H1 (cell line): ENCODE measurements around the gene CDX4. TPM values are rescaled to one million over a fixed set of nuclear protein-coding genes. Genes with fewer than 3 reads are reported as not detected.
"Not testable (repeated sequence)": the region's sequence is repeated elsewhere in the genome, so short reads cannot be mapped to it uniquely, and the experiment has no call there.

ENCODE experiments used
- CTCF ChIA-PET: fragments of 300-600 bp; sonication (Branson Sonifier 250); formaldehyde crosslinking; loops from one replicate; lab custom pipeline; 2021; ENCODE audit not compliant: partially characterized antibody; lab: Charles Lee
- POLR2A ChIA-PET: fragments of 300-600 bp; sonication (Branson Sonifier 250); formaldehyde crosslinking; loops from one replicate; lab custom pipeline; 2021; ENCODE audit warnings: inconsistent platforms; ENCODE audit not compliant: partially characterized antibody; lab: Charles Lee
- DNase-seq, 2 experiments: peaks; one replicate each; pipeline versions ENCODE4 v3.0.0 to v3.0.0-alpha.2; 2010 to 2022; ENCODE audit warnings: low spot score in 2 of 2, low read depth in 1 of 2, mixed read lengths in 1 of 2
- FAIRE-seq: peaks from 2 replicates; lab custom pipeline; 2011; peaks lifted over from hg19 to GRCh38; lab: Jason Lieb, UNC
- H2AFZ ChIP-seq: 2 replicates; pipeline ENCODE4 v1.8.1; 2012; ENCODE audit warnings: low read length, inconsistent platforms
- H2AK5ac ChIP-seq: 2 replicates; pipeline ENCODE4 v1.6.1; 2013; ENCODE audit warnings: low read depth, low read length
- H2BK120ac ChIP-seq: replicated peaks from 2 replicates; pipeline ENCODE3; 2013; ENCODE audit warnings: low read depth, low read length, inconsistent platforms
- H2BK12ac ChIP-seq: 2 replicates; pipeline ENCODE4 v1.6.1; 2013; ENCODE audit warnings: low read depth, low read length
- H2BK15ac ChIP-seq: 2 replicates; pipeline ENCODE4 v1.6.1; 2013; ENCODE audit warnings: low read length
- H2BK20ac ChIP-seq: 2 replicates; pipeline ENCODE4 v1.6.1; 2013; ENCODE audit warnings: low read length
- H2BK5ac ChIP-seq: 2 replicates; pipeline ENCODE4 v1.6.1; 2013; ENCODE audit warnings: low read depth, low read length
- H3K14ac ChIP-seq: 2 replicates; pipeline ENCODE4 v1.6.1; 2013; ENCODE audit warnings: inconsistent platforms; ENCODE audit not compliant: insufficient read length
- H3K18ac ChIP-seq: 2 replicates; pipeline ENCODE4 v1.6.1; 2013; ENCODE audit warnings: low read length; ENCODE audit errors: extremely low read depth
- H3K23ac ChIP-seq: 2 replicates; pipeline ENCODE4 v1.6.1; 2013; ENCODE audit warnings: inconsistent platforms; ENCODE audit not compliant: insufficient read length
- H3K23me2 ChIP-seq: 2 replicates; pipeline ENCODE4 v1.6.1; 2013; ENCODE audit warnings: low read depth, low read length
- H3K27ac ChIP-seq: 2 replicates; pipeline ENCODE4 v1.6.1; 2011; ENCODE audit warnings: low read depth, low read length, inconsistent platforms
- H3K27me3 ChIP-seq, 4 experiments: replicated peaks in 1 of 4; 1 replicate in 1 of 4; 2 replicates in 3 of 4; pipeline versions ENCODE4 v1.6.1 to v1.8.1; 2011 to 2013; ENCODE audit warnings: low read length in 3 of 4, mild to moderate bottlenecking in 3 of 4, inconsistent platforms in 2 of 4, mixed read lengths in 2 of 4, moderate library complexity in 1 of 4; ENCODE audit not compliant: control insufficient read depth in 3 of 4, insufficient read depth in 3 of 4; ENCODE audit errors: extremely low read depth in 1 of 4
- H3K36me3 ChIP-seq, 4 experiments: 2 replicates each; pipeline versions ENCODE4 v1.6.1 to v1.8.1; 2011 to 2013; ENCODE audit warnings: mild to moderate bottlenecking in 4 of 4, low read length in 3 of 4, moderate library complexity in 2 of 4, control low read depth in 1 of 4, inconsistent platforms in 1 of 4; ENCODE audit not compliant: insufficient read depth in 4 of 4, control insufficient read depth in 2 of 4
- H3K4ac ChIP-seq: replicated peaks from 2 replicates; pipeline ENCODE3; 2013; ENCODE audit warnings: low read length, low read depth, mixed read lengths, inconsistent platforms; ENCODE audit not compliant: insufficient read length
- H3K4me1 ChIP-seq, 4 experiments: replicated peaks in 1 of 4; 1 replicate in 1 of 4; 2 replicates in 3 of 4; pipeline versions ENCODE4 v1.6.1 to v1.8.1; 2011 to 2013; ENCODE audit warnings: low read length in 3 of 4, inconsistent platforms in 2 of 4, mixed read lengths in 1 of 4; ENCODE audit not compliant: insufficient read depth in 4 of 4, control insufficient read depth in 3 of 4
- H3K4me2 ChIP-seq, 2 experiments: 2 replicates each; pipeline versions ENCODE4 v1.6.1 to v1.8.1; 2011 to 2013; ENCODE audit warnings: low read depth in 2 of 2, low read length in 2 of 2, control low read depth in 1 of 2, inconsistent platforms in 1 of 2, mild to moderate bottlenecking in 1 of 2; ENCODE audit not compliant: insufficient read depth in 1 of 2
- H3K4me3 ChIP-seq, 4 experiments: fragments of 200-600, 300-600 bp in 1 of 4; sonication (generic), shearing (Covaris generic), sonication (Bioruptor Twin) in 1 of 4; 2 replicates each; pipeline versions ENCODE4 v1.5.1 to v1.8.1; 2011 to 2016; ENCODE audit warnings: low read length in 4 of 4, low read depth in 3 of 4, control low read depth in 2 of 4, inconsistent platforms in 2 of 4, mild to moderate bottlenecking in 2 of 4, mixed read lengths in 1 of 4, moderate library complexity in 1 of 4; ENCODE audit not compliant: insufficient read depth in 2 of 4; ENCODE audit errors: extremely low read depth in 1 of 4
- H3K56ac ChIP-seq: replicated peaks from 2 replicates; pipeline ENCODE3; 2013; ENCODE audit warnings: low read depth, mild to moderate bottlenecking, mixed read lengths, low read length, inconsistent platforms; ENCODE audit not compliant: insufficient read length
- H3K79me1 ChIP-seq: 2 replicates; pipeline ENCODE4 v1.6.1; 2013; ENCODE audit warnings: low read depth, low read length, control low read depth
- H3K79me2 ChIP-seq, 2 experiments: 2 replicates each; pipeline versions ENCODE4 v1.6.1 to v1.8.1; 2012 to 2013; ENCODE audit warnings: low read length in 2 of 2, mild to moderate bottlenecking in 2 of 2, inconsistent platforms in 1 of 2; ENCODE audit not compliant: insufficient read depth in 2 of 2, control insufficient read depth in 1 of 2
- H3K9ac ChIP-seq, 4 experiments: replicated peaks in 1 of 4; 1 replicate in 1 of 4; 2 replicates in 3 of 4; pipeline versions ENCODE4 v1.6.1 to v1.8.1; 2011 to 2013; ENCODE audit warnings: low read depth in 3 of 4, low read length in 3 of 4, control low read depth in 2 of 4, mild to moderate bottlenecking in 2 of 4, moderate library complexity in 2 of 4, inconsistent platforms in 1 of 4; ENCODE audit errors: extremely low read depth in 1 of 4
- H3K9me3 ChIP-seq, 2 experiments: 2 replicates each; pipeline versions ENCODE4 v1.6.1 to v1.8.1; 2012 to 2013; ENCODE audit warnings: mild to moderate bottlenecking in 2 of 2, moderate library complexity in 2 of 2, control low read depth in 1 of 2, inconsistent platforms in 1 of 2, low read depth in 1 of 2, low read length in 1 of 2, mixed read lengths in 1 of 2; ENCODE audit not compliant: insufficient read depth in 2 of 2
- H4K20me1 ChIP-seq, 2 experiments: replicated peaks in 1 of 2; 2 replicates each; pipeline versions ENCODE3 to v1.8.1; 2011 to 2013; ENCODE audit warnings: inconsistent platforms in 2 of 2, low read length in 2 of 2, mild to moderate bottlenecking in 1 of 2; ENCODE audit not compliant: insufficient read depth in 2 of 2, control insufficient read depth in 1 of 2
- H4K5ac ChIP-seq: 2 replicates; pipeline ENCODE4 v1.6.1; 2013; ENCODE audit warnings: low read length, low read depth, mixed read lengths, inconsistent platforms; ENCODE audit not compliant: insufficient read length
- H4K8ac ChIP-seq: 2 replicates; pipeline ENCODE4 v1.8.0; 2013; ENCODE audit warnings: mild to moderate bottlenecking, moderate library complexity, low read length, inconsistent platforms; ENCODE audit not compliant: insufficient read depth; ENCODE audit errors: extremely low read depth
- H4K91ac ChIP-seq: replicated peaks from 2 replicates; pipeline ENCODE3; 2013; ENCODE audit warnings: low read length, mixed read lengths, inconsistent platforms; ENCODE audit not compliant: insufficient read length
- WGBS, 2 experiments: shearing (Covaris generic) in 1 of 2; methylation state at CpG; one replicate each; pipeline versions ENCODE4 v1.1.6 to v1.1.7; 2013 to 2015; ENCODE audit warnings: low lambda C conversion rate in 2 of 2, mixed read lengths in 2 of 2, inconsistent platforms in 1 of 2, low coverage in 1 of 2, missing lambda C conversion rate in 1 of 2; ENCODE audit not compliant: insufficient replicate concordance in 2 of 2, insufficient coverage in 1 of 2, insufficient read length in 1 of 2; ENCODE audit errors: extremely low coverage in 1 of 2, missing lambda C conversion rate in 1 of 2; 5-methylcytosine and 5-hydroxymethylcytosine counted together
- polyA plus RNA-seq, 7 experiments: library from polyadenylated mRNA; depleted of rRNA in 3 of 7; stranded (reverse) in 5 of 7; unstranded in 2 of 7; fragments of >200 nt in 5 of 7; fragments of 200-250 nt in 2 of 7; gene quantifications; 1 replicate in 5 of 7; 2 replicates in 1 of 7; 4 replicates in 1 of 7; pipeline versions ENCODE4 v1.2.1 to v1.2.3, GENCODE V29; 2011 to 2013; ENCODE audit warnings: missing spikeins in 2 of 7, mixed read lengths in 2 of 7
- small RNA-seq: library from polyadenylated mRNA; stranded (forward); fragments of <200 nt; extraction: miRNeasy Mini kit (QIAGEN cat#:217004); gene quantifications from one replicate; pipeline ENCODE3, GENCODE V24; 2013; ENCODE audit not compliant: insufficient read depth
- total RNA-seq: library from RNA; stranded (reverse); fragmentation: NEBNext Ultra II Directional; extraction: Animal tissue kit (Norgen Biotek cat#: 25700); gene quantifications from 2 replicates; pipeline ENCODE4 v1.2.1, GENCODE V29; 2021

Gene CDX4
- total and polyA plus RNA-seq, 2 of the 8 experiments (the other 6 are each of a cell fraction or from before 2014, with no cell fraction given), result 2.3 to 2.6 TPM

DNA sequence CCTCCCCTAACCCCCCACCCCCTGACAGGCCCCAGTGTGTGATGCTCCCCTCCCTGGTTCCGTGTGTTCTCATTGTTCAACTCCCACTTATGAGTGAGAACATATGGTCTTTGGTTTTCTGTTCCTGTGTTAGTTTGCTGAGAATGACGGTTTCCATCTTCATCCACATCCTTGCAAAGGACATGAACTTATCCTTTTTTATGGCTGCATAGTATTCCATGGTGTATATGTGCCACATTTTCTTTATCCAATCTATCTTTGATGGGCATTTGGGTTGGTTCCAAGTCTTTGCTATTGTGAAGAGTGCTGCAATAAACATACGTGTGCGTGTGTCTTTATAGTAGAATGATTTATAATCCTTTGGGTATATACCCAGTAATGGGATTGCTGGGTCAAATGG, 45.3 kb downstream of the CDX4 start:
- H4K20me1 ChIP-seq, H3K79me2 ChIP-seq, H3K56ac ChIP-seq, DNase-seq, H2BK20ac ChIP-seq, H3K79me1 ChIP-seq, H3K27me3 ChIP-seq, H3K23ac ChIP-seq, H3K18ac ChIP-seq, H3K23me2 ChIP-seq, H2AK5ac ChIP-seq, H4K8ac ChIP-seq, H3K4me2 ChIP-seq, H4K91ac ChIP-seq, H3K4me3 ChIP-seq, H2BK15ac ChIP-seq, H3K9ac ChIP-seq, H2BK5ac ChIP-seq, H2BK120ac ChIP-seq, H2AFZ ChIP-seq, H3K36me3 ChIP-seq, FAIRE-seq, H3K14ac ChIP-seq, H3K9me3 ChIP-seq, POLR2A ChIA-PET, H3K4ac ChIP-seq, H2BK12ac ChIP-seq, H4K5ac ChIP-seq, H3K27ac ChIP-seq, H3K4me1 ChIP-seq: not testable (repeated sequence)
- CTCF ChIA-PET, result interaction anchor here (0.8 kb wide), 1 partner anchor 523 kb away, joined by 3 read pairs; no protein-coding TSS in a partner anchor
- WGBS, 2 experiments, result 85% methylated on average over 4 of the region's 4 CpGs; no CpG with 5 or more reads in 1 of the 2 experiments

Small RNA genes within 50 kb of the gene (small RNA-seq; reads per million reads assigned to genes)
- gene MORF4L1P6, result not detected
- gene RNU6-1044P, result not detected

Other genes with a start within 250 kb of the CDX4 start
- 15.8 and 17.0 TPM in 2 replicates for gene NAP1L2, start 232.2 kb upstream of the CDX4 start, total RNA-seq
- 2.5 and 4.5 TPM in 2 replicates for gene NAP1L2, start 232.2 kb upstream of the CDX4 start, polyA plus RNA-seq (2011; rRNA removed)
- 9.6 and 10.1 TPM in 2 replicates for gene CHIC1, start 116.1 kb downstream of the CDX4 start, total RNA-seq
- 1.9 and 3.1 TPM in 2 replicates for gene CHIC1, start 116.1 kb downstream of the CDX4 start, polyA plus RNA-seq (2011; rRNA removed)